Neural cell (in vitro differentiated cells): ENCODE measurements around the gene NAA15. TPM values are rescaled to one million over a fixed set of nuclear protein-coding genes. Genes with fewer than 3 reads are reported as not detected.
A peak's percentile ranks its signal among the peaks of the same experiment; 100 is the strongest.

Experiments
- H2AFZ ChIP-seq: fragments of 200-600, 300-800 bp; sonication (generic), shearing (Covaris generic); 2 replicates; pipeline ENCODE4 v1.6.0; 2014; ENCODE audit warnings: low read depth, mild to moderate bottlenecking, antibody characterized with exemption, low read length, moderate library complexity
- H3F3A ChIP-seq: fragments of 200-600 bp; shearing (Covaris generic); 2 replicates; pipeline ENCODE4 v1.6.1; 2016; ENCODE audit warnings: mild to moderate bottlenecking, moderate library complexity, mixed read lengths, antibody characterized with exemption, low read length; ENCODE audit not compliant: insufficient read depth, poor library complexity, severe bottlenecking
- H3K27ac ChIP-seq: fragments of 200-600, 300-800 bp; sonication (generic), shearing (Covaris generic); 2 replicates; pipeline ENCODE4 v1.5.1; 2014; ENCODE audit warnings: mild to moderate bottlenecking, low read length, moderate library complexity
- H3K27me3 ChIP-seq: fragments of 300-800, 200-600 bp; sonication (generic), shearing (Covaris generic); 2 replicates; pipeline ENCODE4 v1.6.0; 2014; ENCODE audit warnings: mild to moderate bottlenecking, low read depth, low read length, moderate library complexity; ENCODE audit not compliant: insufficient read depth
- H3K36me3 ChIP-seq: fragments of 300-800, 200-600 bp; sonication (generic), shearing (Covaris generic); 2 replicates; pipeline ENCODE4 v1.5.1; 2014; ENCODE audit warnings: mild to moderate bottlenecking, antibody characterized with exemption, low read length, moderate library complexity; ENCODE audit not compliant: insufficient read depth
- H3K4me2 ChIP-seq: fragments of 300-800, 200-600 bp; sonication (generic), shearing (Covaris generic); 2 replicates; pipeline ENCODE4 v1.6.0; 2014; ENCODE audit warnings: mild to moderate bottlenecking, low read length
- H3K4me3 ChIP-seq: fragments of 300-800, 200-600 bp; sonication (generic), shearing (Covaris generic); 2 replicates; pipeline ENCODE4 v1.5.1; 2014; ENCODE audit warnings: mild to moderate bottlenecking, low read length, moderate library complexity
- H3K79me2 ChIP-seq: fragments of 200-600 bp; shearing (Covaris generic); replicated peaks from 2 replicates; pipeline ENCODE4 v1.6.0; 2014; ENCODE audit warnings: mild to moderate bottlenecking, low read length, moderate library complexity; ENCODE audit not compliant: insufficient read depth
- H3K9ac ChIP-seq: fragments of 300-800, 200-600 bp; sonication (generic), shearing (Covaris generic); 2 replicates; pipeline ENCODE4 v1.6.1; 2016; ENCODE audit warnings: mild to moderate bottlenecking, low read length, mixed read lengths
- H3K9me2 ChIP-seq: fragments of 200-600 bp; shearing (Covaris generic); 2 replicates; pipeline ENCODE4 v1.6.1; 2016; ENCODE audit warnings: mild to moderate bottlenecking, low read length, mixed read lengths; ENCODE audit not compliant: insufficient read depth
- H3K9me3 ChIP-seq: fragments of 200-600, 300-800 bp; sonication (generic), shearing (Covaris generic); 2 replicates; pipeline ENCODE4 v1.6.1; 2016; ENCODE audit warnings: mild to moderate bottlenecking, mixed run types, low read length, moderate library complexity, mixed read lengths
- H4K20me1 ChIP-seq: fragments of 200-600 bp; shearing (Covaris generic); 2 replicates; pipeline ENCODE4 v1.6.1; 2016; ENCODE audit warnings: mild to moderate bottlenecking, mixed run types; ENCODE audit not compliant: insufficient read depth
- EP300 ChIP-seq: fragments of 450-650 bp; conservative IDR thresholded peaks from 2 replicates; pipeline ENCODE4 v1.6.1; 2014; ENCODE audit warnings: antibody characterized with exemption, mild to moderate bottlenecking, moderate library complexity; ENCODE audit not compliant: poor library complexity, severe bottlenecking
- EZH2 ChIP-seq: fragments of 200-600, 300-800 bp; shearing (Covaris generic), sonication (generic); IDR thresholded peaks from 2 replicates; pipeline ENCODE4 v1.6.1; 2014; ENCODE audit warnings: antibody characterized with exemption, low read length, borderline replicate concordance, mild to moderate bottlenecking; ENCODE audit not compliant: insufficient read depth, poor library complexity, severe bottlenecking
- MXI1 ChIP-seq: fragments of 450-650 bp; conservative IDR thresholded peaks from 2 replicates; pipeline ENCODE4 v1.6.1; 2014; ENCODE audit warnings: antibody characterized with exemption, mild to moderate bottlenecking; ENCODE audit not compliant: poor library complexity, severe bottlenecking
- POLR2AphosphoS5 ChIP-seq: IDR thresholded peaks from 2 replicates; pipeline ENCODE4 v1.6.1; 2012
- RAD21 ChIP-seq: fragments of 450-650 bp; conservative IDR thresholded peaks from 2 replicates; pipeline ENCODE4 v1.6.1; 2014; ENCODE audit warnings: antibody characterized with exemption, mild to moderate bottlenecking, moderate library complexity
- SMC3 ChIP-seq: fragments of 450-650 bp; conservative IDR thresholded peaks from 2 replicates; pipeline ENCODE4 v1.6.1; 2014; ENCODE audit warnings: antibody characterized with exemption, mild to moderate bottlenecking, moderate library complexity; ENCODE audit not compliant: poor library complexity
- TAF1 ChIP-seq: IDR thresholded peaks from 2 replicates; pipeline ENCODE4 v1.6.1; 2012; ENCODE audit warnings: low read depth
- polyA plus RNA-seq: library from polyadenylated mRNA; depleted of rRNA; stranded (reverse); fragments of >200 nt; gene quantifications from 2 replicates; pipeline ENCODE4 v1.2.3, GENCODE V29; 2014
- TF ChIP-seq, protein P1 (sequence below): IDR thresholded peaks from 2 replicates; pipeline ENCODE4 v1.6.1; 2012; ENCODE audit warnings: borderline replicate concordance
- TF ChIP-seq, protein P2 (sequence below): fragments of 450-650 bp; IDR thresholded peaks from 2 replicates; pipeline ENCODE4 v1.5.1; 2014; ENCODE audit warnings: antibody characterized with exemption, mild to moderate bottlenecking, moderate library complexity; ENCODE audit not compliant: poor library complexity, severe bottlenecking

NAA15 gene
- polyA plus RNA-seq, 1 donor from 2014 or later = 12.5 TPM

DNA sequence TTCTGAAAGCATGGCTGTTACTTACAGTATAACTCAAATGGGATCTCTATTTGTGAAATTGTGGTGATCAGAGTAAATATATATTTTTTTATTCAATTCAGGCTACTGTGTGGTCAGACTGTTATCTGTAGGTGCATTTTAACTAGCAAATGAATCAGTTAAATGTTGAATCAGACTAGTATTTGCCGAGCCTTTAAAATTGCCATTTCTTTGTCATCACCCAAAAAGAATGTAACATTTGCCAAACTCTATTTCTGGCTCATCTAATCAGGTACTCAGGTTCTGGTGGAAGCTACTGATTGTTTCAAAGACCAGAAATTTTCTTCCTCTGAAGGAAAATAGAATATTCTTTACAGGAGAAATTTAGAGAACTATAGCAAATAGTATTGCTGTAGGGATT lies 1.8 kb upstream of the NAA15 start:
- Histone ChIP-seq H2AFZ (no peak overlapping the region), H3K79me2 (peaks cover 43% of the 10 kb centered on the region), H3K27me3 (no peaks in the 10 kb centered on the region), H3K4me2 (peak overlapping the region; percentile 77), H3K9me2 (no peaks in the 10 kb centered on the region), H4K20me1 (no peaks in the 10 kb centered on the region), H3K9me3 (no peaks in the 10 kb centered on the region), H3K27ac (no peak overlapping the region), H3K4me3 (peak overlapping the region; percentile 98), H3K9ac (no peak overlapping the region), H3F3A (no peaks in the 10 kb centered on the region), H3K36me3 (no peaks in the 10 kb centered on the region)
- TF ChIP-seq EP300 = no peak
- no peak for TF ChIP-seq RAD21
- TF ChIP-seq, protein P1, sequence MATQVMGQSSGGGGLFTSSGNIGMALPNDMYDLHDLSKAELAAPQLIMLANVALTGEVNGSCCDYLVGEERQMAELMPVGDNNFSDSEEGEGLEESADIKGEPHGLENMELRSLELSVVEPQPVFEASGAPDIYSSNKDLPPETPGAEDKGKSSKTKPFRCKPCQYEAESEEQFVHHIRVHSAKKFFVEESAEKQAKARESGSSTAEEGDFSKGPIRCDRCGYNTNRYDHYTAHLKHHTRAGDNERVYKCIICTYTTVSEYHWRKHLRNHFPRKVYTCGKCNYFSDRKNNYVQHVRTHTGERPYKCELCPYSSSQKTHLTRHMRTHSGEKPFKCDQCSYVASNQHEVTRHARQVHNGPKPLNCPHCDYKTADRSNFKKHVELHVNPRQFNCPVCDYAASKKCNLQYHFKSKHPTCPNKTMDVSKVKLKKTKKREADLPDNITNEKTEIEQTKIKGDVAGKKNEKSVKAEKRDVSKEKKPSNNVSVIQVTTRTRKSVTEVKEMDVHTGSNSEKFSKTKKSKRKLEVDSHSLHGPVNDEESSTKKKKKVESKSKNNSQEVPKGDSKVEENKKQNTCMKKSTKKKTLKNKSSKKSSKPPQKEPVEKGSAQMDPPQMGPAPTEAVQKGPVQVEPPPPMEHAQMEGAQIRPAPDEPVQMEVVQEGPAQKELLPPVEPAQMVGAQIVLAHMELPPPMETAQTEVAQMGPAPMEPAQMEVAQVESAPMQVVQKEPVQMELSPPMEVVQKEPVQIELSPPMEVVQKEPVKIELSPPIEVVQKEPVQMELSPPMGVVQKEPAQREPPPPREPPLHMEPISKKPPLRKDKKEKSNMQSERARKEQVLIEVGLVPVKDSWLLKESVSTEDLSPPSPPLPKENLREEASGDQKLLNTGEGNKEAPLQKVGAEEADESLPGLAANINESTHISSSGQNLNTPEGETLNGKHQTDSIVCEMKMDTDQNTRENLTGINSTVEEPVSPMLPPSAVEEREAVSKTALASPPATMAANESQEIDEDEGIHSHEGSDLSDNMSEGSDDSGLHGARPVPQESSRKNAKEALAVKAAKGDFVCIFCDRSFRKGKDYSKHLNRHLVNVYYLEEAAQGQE = no peak
- TF ChIP-seq, protein P2, sequence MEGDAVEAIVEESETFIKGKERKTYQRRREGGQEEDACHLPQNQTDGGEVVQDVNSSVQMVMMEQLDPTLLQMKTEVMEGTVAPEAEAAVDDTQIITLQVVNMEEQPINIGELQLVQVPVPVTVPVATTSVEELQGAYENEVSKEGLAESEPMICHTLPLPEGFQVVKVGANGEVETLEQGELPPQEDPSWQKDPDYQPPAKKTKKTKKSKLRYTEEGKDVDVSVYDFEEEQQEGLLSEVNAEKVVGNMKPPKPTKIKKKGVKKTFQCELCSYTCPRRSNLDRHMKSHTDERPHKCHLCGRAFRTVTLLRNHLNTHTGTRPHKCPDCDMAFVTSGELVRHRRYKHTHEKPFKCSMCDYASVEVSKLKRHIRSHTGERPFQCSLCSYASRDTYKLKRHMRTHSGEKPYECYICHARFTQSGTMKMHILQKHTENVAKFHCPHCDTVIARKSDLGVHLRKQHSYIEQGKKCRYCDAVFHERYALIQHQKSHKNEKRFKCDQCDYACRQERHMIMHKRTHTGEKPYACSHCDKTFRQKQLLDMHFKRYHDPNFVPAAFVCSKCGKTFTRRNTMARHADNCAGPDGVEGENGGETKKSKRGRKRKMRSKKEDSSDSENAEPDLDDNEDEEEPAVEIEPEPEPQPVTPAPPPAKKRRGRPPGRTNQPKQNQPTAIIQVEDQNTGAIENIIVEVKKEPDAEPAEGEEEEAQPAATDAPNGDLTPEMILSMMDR = no peak
- no peak for TF ChIP-seq EZH2
- TF ChIP-seq POLR2AphosphoS5 = no peak
- TF ChIP-seq TAF1 = no peak

GRCh38 chr4:139300431-139301112 lies 733 bp upstream of the NAA15 start:
- Histone ChIP-seq H3K9me3 (peaks cover 5% of the 10 kb centered on the region), H2AFZ (peak overlapping the region; percentile 85), H4K20me1 (no peaks in the 10 kb centered on the region), H3K27ac (peak overlapping the region; percentile 93), H3K9me2 (no peaks in the 10 kb centered on the region), H3K36me3 (no peaks in the 10 kb centered on the region), H3K27me3 (no peaks in the 10 kb centered on the region), H3K4me2 (peak overlapping the region; percentile 77), H3K4me3 (peak overlapping the region; percentile 98), H3K9ac (peak overlapping the region; percentile 98), H3K79me2 (peaks cover 45% of the 10 kb centered on the region), H3F3A (no peaks in the 10 kb centered on the region)
- TF ChIP-seq POLR2AphosphoS5 (no peak), EP300 (no peak), TAF1 (no peak), MXI1 (no peak), SMC3 (no peak), RAD21 (no peak), EZH2 (no peak)
- TF ChIP-seq, protein P2 = no peak
- TF ChIP-seq, protein P1 = no peak
